H1 (cell line): Measurements from ENCODE around the gene TUT4. TPM values are rescaled to one million over a fixed set of nuclear protein-coding genes. Genes with fewer than 3 reads are reported as not detected.

Source experiments
- CTCF ChIA-PET: fragments of 300-600 bp; sonication (Branson Sonifier 250); formaldehyde crosslinking; loops from one replicate; lab custom pipeline; 2021; ENCODE audit not compliant: partially characterized antibody; lab: Charles Lee
- POLR2A ChIA-PET: fragments of 300-600 bp; sonication (Branson Sonifier 250); formaldehyde crosslinking; loops from one replicate; lab custom pipeline; 2021; ENCODE audit warnings: inconsistent platforms; ENCODE audit not compliant: partially characterized antibody; lab: Charles Lee
- DNase-seq, 2 experiments: peaks; one replicate each; pipeline versions ENCODE4 v3.0.0 to v3.0.0-alpha.2; 2010 to 2022; ENCODE audit warnings: low spot score in 2 of 2, low read depth in 1 of 2, mixed read lengths in 1 of 2
- FAIRE-seq: peaks from 2 replicates; lab custom pipeline; 2011; peaks lifted over from hg19 to GRCh38; lab: Jason Lieb, UNC
- H2AFZ ChIP-seq: 2 replicates; pipeline ENCODE4 v1.8.1; 2012; ENCODE audit warnings: low read length, inconsistent platforms
- H2AK5ac ChIP-seq: 2 replicates; pipeline ENCODE4 v1.6.1; 2013; ENCODE audit warnings: low read depth, low read length
- H2BK120ac ChIP-seq: replicated peaks from 2 replicates; pipeline ENCODE3; 2013; ENCODE audit warnings: low read depth, low read length, inconsistent platforms
- H2BK12ac ChIP-seq: 2 replicates; pipeline ENCODE4 v1.6.1; 2013; ENCODE audit warnings: low read depth, low read length
- H2BK15ac ChIP-seq: 2 replicates; pipeline ENCODE4 v1.6.1; 2013; ENCODE audit warnings: low read length
- H2BK20ac ChIP-seq: 2 replicates; pipeline ENCODE4 v1.6.1; 2013; ENCODE audit warnings: low read length
- H2BK5ac ChIP-seq: 2 replicates; pipeline ENCODE4 v1.6.1; 2013; ENCODE audit warnings: low read depth, low read length
- H3K14ac ChIP-seq: 2 replicates; pipeline ENCODE4 v1.6.1; 2013; ENCODE audit warnings: inconsistent platforms; ENCODE audit not compliant: insufficient read length
- H3K18ac ChIP-seq: 2 replicates; pipeline ENCODE4 v1.6.1; 2013; ENCODE audit warnings: low read length; ENCODE audit errors: extremely low read depth
- H3K23ac ChIP-seq: 2 replicates; pipeline ENCODE4 v1.6.1; 2013; ENCODE audit warnings: inconsistent platforms; ENCODE audit not compliant: insufficient read length
- H3K23me2 ChIP-seq: 2 replicates; pipeline ENCODE4 v1.6.1; 2013; ENCODE audit warnings: low read depth, low read length
- H3K27ac ChIP-seq: 2 replicates; pipeline ENCODE4 v1.6.1; 2011; ENCODE audit warnings: low read depth, low read length, inconsistent platforms
- H3K27me3 ChIP-seq, 4 experiments: replicated peaks in 1 of 4; 1 replicate in 1 of 4; 2 replicates in 3 of 4; pipeline versions ENCODE4 v1.6.1 to v1.8.1; 2011 to 2013; ENCODE audit warnings: low read length in 3 of 4, mild to moderate bottlenecking in 3 of 4, inconsistent platforms in 2 of 4, mixed read lengths in 2 of 4, moderate library complexity in 1 of 4; ENCODE audit not compliant: control insufficient read depth in 3 of 4, insufficient read depth in 3 of 4; ENCODE audit errors: extremely low read depth in 1 of 4
- H3K36me3 ChIP-seq, 4 experiments: 2 replicates each; pipeline versions ENCODE4 v1.6.1 to v1.8.1; 2011 to 2013; ENCODE audit warnings: mild to moderate bottlenecking in 4 of 4, low read length in 3 of 4, moderate library complexity in 2 of 4, control low read depth in 1 of 4, inconsistent platforms in 1 of 4; ENCODE audit not compliant: insufficient read depth in 4 of 4, control insufficient read depth in 2 of 4
- H3K4ac ChIP-seq: replicated peaks from 2 replicates; pipeline ENCODE3; 2013; ENCODE audit warnings: low read length, low read depth, mixed read lengths, inconsistent platforms; ENCODE audit not compliant: insufficient read length
- H3K4me1 ChIP-seq, 4 experiments: replicated peaks in 1 of 4; 1 replicate in 1 of 4; 2 replicates in 3 of 4; pipeline versions ENCODE4 v1.6.1 to v1.8.1; 2011 to 2013; ENCODE audit warnings: low read length in 3 of 4, inconsistent platforms in 2 of 4, mixed read lengths in 1 of 4; ENCODE audit not compliant: insufficient read depth in 4 of 4, control insufficient read depth in 3 of 4
- H3K4me2 ChIP-seq, 2 experiments: 2 replicates each; pipeline versions ENCODE4 v1.6.1 to v1.8.1; 2011 to 2013; ENCODE audit warnings: low read depth in 2 of 2, low read length in 2 of 2, control low read depth in 1 of 2, inconsistent platforms in 1 of 2, mild to moderate bottlenecking in 1 of 2; ENCODE audit not compliant: insufficient read depth in 1 of 2
- H3K4me3 ChIP-seq, 4 experiments: fragments of 200-600, 300-600 bp in 1 of 4; sonication (generic), shearing (Covaris generic), sonication (Bioruptor Twin) in 1 of 4; 2 replicates each; pipeline versions ENCODE4 v1.5.1 to v1.8.1; 2011 to 2016; ENCODE audit warnings: low read length in 4 of 4, low read depth in 3 of 4, control low read depth in 2 of 4, inconsistent platforms in 2 of 4, mild to moderate bottlenecking in 2 of 4, mixed read lengths in 1 of 4, moderate library complexity in 1 of 4; ENCODE audit not compliant: insufficient read depth in 2 of 4; ENCODE audit errors: extremely low read depth in 1 of 4
- H3K56ac ChIP-seq: replicated peaks from 2 replicates; pipeline ENCODE3; 2013; ENCODE audit warnings: low read depth, mild to moderate bottlenecking, mixed read lengths, low read length, inconsistent platforms; ENCODE audit not compliant: insufficient read length
- H3K79me1 ChIP-seq: 2 replicates; pipeline ENCODE4 v1.6.1; 2013; ENCODE audit warnings: low read depth, low read length, control low read depth
- H3K79me2 ChIP-seq, 2 experiments: 2 replicates each; pipeline versions ENCODE4 v1.6.1 to v1.8.1; 2012 to 2013; ENCODE audit warnings: low read length in 2 of 2, mild to moderate bottlenecking in 2 of 2, inconsistent platforms in 1 of 2; ENCODE audit not compliant: insufficient read depth in 2 of 2, control insufficient read depth in 1 of 2
- H3K9ac ChIP-seq, 4 experiments: replicated peaks in 1 of 4; 1 replicate in 1 of 4; 2 replicates in 3 of 4; pipeline versions ENCODE4 v1.6.1 to v1.8.1; 2011 to 2013; ENCODE audit warnings: low read depth in 3 of 4, low read length in 3 of 4, control low read depth in 2 of 4, mild to moderate bottlenecking in 2 of 4, moderate library complexity in 2 of 4, inconsistent platforms in 1 of 4; ENCODE audit errors: extremely low read depth in 1 of 4
- H3K9me3 ChIP-seq, 2 experiments: 2 replicates each; pipeline versions ENCODE4 v1.6.1 to v1.8.1; 2012 to 2013; ENCODE audit warnings: mild to moderate bottlenecking in 2 of 2, moderate library complexity in 2 of 2, control low read depth in 1 of 2, inconsistent platforms in 1 of 2, low read depth in 1 of 2, low read length in 1 of 2, mixed read lengths in 1 of 2; ENCODE audit not compliant: insufficient read depth in 2 of 2
- H4K20me1 ChIP-seq, 2 experiments: replicated peaks in 1 of 2; 2 replicates each; pipeline versions ENCODE3 to v1.8.1; 2011 to 2013; ENCODE audit warnings: inconsistent platforms in 2 of 2, low read length in 2 of 2, mild to moderate bottlenecking in 1 of 2; ENCODE audit not compliant: insufficient read depth in 2 of 2, control insufficient read depth in 1 of 2
- H4K5ac ChIP-seq: 2 replicates; pipeline ENCODE4 v1.6.1; 2013; ENCODE audit warnings: low read length, low read depth, mixed read lengths, inconsistent platforms; ENCODE audit not compliant: insufficient read length
- H4K8ac ChIP-seq: 2 replicates; pipeline ENCODE4 v1.8.0; 2013; ENCODE audit warnings: mild to moderate bottlenecking, moderate library complexity, low read length, inconsistent platforms; ENCODE audit not compliant: insufficient read depth; ENCODE audit errors: extremely low read depth
- H4K91ac ChIP-seq: replicated peaks from 2 replicates; pipeline ENCODE3; 2013; ENCODE audit warnings: low read length, mixed read lengths, inconsistent platforms; ENCODE audit not compliant: insufficient read length
- KDM1A ChIP-seq: fragments of 200-600, 300-600 bp; sonication (generic); IDR thresholded peaks from 2 replicates; pipeline ENCODE4 v1.7.1; 2016; ENCODE audit warnings: mild to moderate bottlenecking, low read length, borderline replicate concordance
- POLR2A ChIP-seq, 2 experiments: IDR thresholded peaks; 1 replicate in 1 of 2; 2 replicates in 1 of 2; pipeline ENCODE4 v1.6.1; 2011; ENCODE audit warnings: low read depth in 2 of 2, low read length in 2 of 2, mild to moderate bottlenecking in 2 of 2; ENCODE audit errors: control extremely low read depth in 1 of 2
- WGBS, 2 experiments: shearing (Covaris generic) in 1 of 2; methylation state at CpG; one replicate each; pipeline versions ENCODE4 v1.1.6 to v1.1.7; 2013 to 2015; ENCODE audit warnings: low lambda C conversion rate in 2 of 2, mixed read lengths in 2 of 2, inconsistent platforms in 1 of 2, low coverage in 1 of 2, missing lambda C conversion rate in 1 of 2; ENCODE audit not compliant: insufficient replicate concordance in 2 of 2, insufficient coverage in 1 of 2, insufficient read length in 1 of 2; ENCODE audit errors: extremely low coverage in 1 of 2, missing lambda C conversion rate in 1 of 2; 5-methylcytosine and 5-hydroxymethylcytosine counted together
- polyA plus RNA-seq, 7 experiments: library from polyadenylated mRNA; depleted of rRNA in 3 of 7; stranded (reverse) in 5 of 7; unstranded in 2 of 7; fragments of >200 nt in 5 of 7; fragments of 200-250 nt in 2 of 7; gene quantifications; 1 replicate in 5 of 7; 2 replicates in 1 of 7; 4 replicates in 1 of 7; pipeline versions ENCODE4 v1.2.1 to v1.2.3, GENCODE V29; 2011 to 2013; ENCODE audit warnings: missing spikeins in 2 of 7, mixed read lengths in 2 of 7
- total RNA-seq: library from RNA; stranded (reverse); fragmentation: NEBNext Ultra II Directional; extraction: Animal tissue kit (Norgen Biotek cat#: 25700); gene quantifications from 2 replicates; pipeline ENCODE4 v1.2.1, GENCODE V29; 2021

The TUT4 gene
- total and polyA plus RNA-seq, 2 of the 8 experiments (the other 6 are each of a cell fraction or from before 2014, with no cell fraction given): 54.5 to 63.3 TPM

DNA sequence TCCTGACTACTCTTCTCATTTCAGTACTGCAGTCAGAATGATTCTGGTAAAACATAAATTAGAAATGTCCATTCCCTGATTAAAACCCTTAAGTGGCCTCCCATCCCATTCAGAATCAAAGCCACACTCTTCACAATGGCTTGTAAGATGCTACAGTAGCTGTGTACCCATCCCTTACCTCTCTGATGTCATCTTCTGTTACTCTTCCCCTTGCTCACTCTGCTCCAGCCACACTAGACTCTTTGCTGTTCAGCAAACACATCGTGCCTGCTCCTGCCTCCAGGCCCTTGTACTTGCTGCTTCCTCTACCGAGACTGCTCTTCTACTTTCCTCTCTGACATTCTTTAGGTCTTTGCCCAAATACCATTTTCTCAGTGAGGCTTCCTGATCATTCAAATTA is 45.0 kb upstream of the TUT4 start:
- Histone ChIP-seq H2BK12ac (0 out of 2 replicates have a peak overlapping the region, but pooled peaks have one; percentile 60), H2AFZ (no peak overlapping the region), H3K9me3 (no peaks in the 10 kb centered on the region), H3K36me3 (no peaks in the 10 kb centered on the region), H3K14ac (no peak overlapping the region), H3K23ac (no peak overlapping the region), H3K27ac (no peak overlapping the region), H2BK120ac (no peak overlapping the region), H2BK15ac (no peak overlapping the region), H3K79me2 (no peaks in the 10 kb centered on the region), H4K20me1 (no peaks in the 10 kb centered on the region), H3K4me3 (no peak overlapping the region), H3K79me1 (no peaks in the 10 kb centered on the region), H4K91ac (no peak overlapping the region), H3K27me3 (peaks cover 2 to 27% (median 24%) of the 10 kb centered on the region in 4 experiments), H2BK5ac (no peak overlapping the region), H3K4ac (no peak overlapping the region), H4K8ac (no peak overlapping the region), H3K4me1 (peaks cover 0 to 7% (median 2%) of the 10 kb centered on the region in 4 experiments; a peak in 2 of 7 replicates), H3K4me2 (no peak overlapping the region), H4K5ac (no peak overlapping the region), H3K18ac (no peak overlapping the region), H2BK20ac (no peak overlapping the region), H3K9ac (no peak overlapping the region), H3K56ac (no peak overlapping the region), H2AK5ac (no peak overlapping the region), H3K23me2 (peaks cover 8% of the 10 kb centered on the region)
- POLR2A ChIA-PET: no interaction called here
- CTCF ChIA-PET: interaction anchor here (1.2 to 1.3 kb wide), 2 partner anchors 10 to 176 kb away, joined by 3 to 5 read pairs; no protein-coding TSS in a partner anchor
- WGBS, 2 experiments: 92% methylated on average over 2 of the region's 2 CpGs; no CpG with 5 or more reads in 1 of the 2 experiments
- DNase-seq (no peak), FAIRE-seq (no peak)
- no peak for TF ChIP-seq KDM1A
- no peak for TF ChIP-seq POLR2A (IDR thresholded peaks at IDR 0.05; ENCODE audit: control extremely low read depth in 1 of 2, low read depth in 2 of 2, low read length in 2 of 2)
